Panc1 (cell line): ENCODE data around the gene WAC. TPM values are rescaled to one million over a fixed set of nuclear protein-coding genes. Genes with fewer than 3 reads are reported as not detected.

ENCODE experiments used
- ATAC-seq: fragments of 200-7000 bp; cut with Tn5 transposase; 2 replicates; pipeline ENCODE4 v1.9.1; 2020; ENCODE audit warnings: mild to moderate bottlenecking, moderate library complexity
- BruUV-seq: library from RNA; stranded (reverse); fragments of 400-500 nt; replicated peaks from 2 replicates; lab custom pipeline; 2021; lab: Mats Ljungman, UMichigan
- CTCF ChIA-PET: fragments of 300-600 bp; sonication (Branson Sonifier 250); formaldehyde crosslinking; loops from one replicate; lab custom pipeline; 2022; ENCODE audit warnings: antibody characterized with exemption; lab: Charles Lee
- POLR2A ChIA-PET: fragments of 300-600 bp; sonication (Branson Sonifier 250); formaldehyde crosslinking; loops from one replicate; lab custom pipeline; 2022; ENCODE audit warnings: antibody characterized with exemption; lab: Charles Lee
- DNase-seq: peaks from one replicate; pipeline ENCODE4 v3.0.0-alpha.2; 2010; ENCODE audit warnings: low read depth, low spot score
- H3K27ac ChIP-seq: 2 replicates; pipeline ENCODE4 v1.5.1; 2011; ENCODE audit warnings: mild to moderate bottlenecking, low read length, inconsistent platforms
- H3K27me3 ChIP-seq: fragments of 200-500 bp; sonication (Bioruptor generic); 2 replicates; pipeline ENCODE4 v1.6.0; 2014; ENCODE audit warnings: low read length, inconsistent platforms; ENCODE audit not compliant: control insufficient read depth, insufficient read depth
- H3K36me3 ChIP-seq: fragments of 200-500 bp; sonication (Bioruptor generic); 2 replicates; pipeline ENCODE4 v1.5.1; 2014; ENCODE audit warnings: inconsistent platforms, mild to moderate bottlenecking, low read length, moderate library complexity; ENCODE audit not compliant: control insufficient read depth, insufficient read depth
- H3K4me1 ChIP-seq: 2 replicates; pipeline ENCODE4 v1.5.1; 2011; ENCODE audit warnings: inconsistent platforms, mild to moderate bottlenecking, low read length, moderate library complexity; ENCODE audit not compliant: control insufficient read depth, insufficient read depth
- H3K4me3 ChIP-seq, 2 experiments: 2 replicates each; pipeline ENCODE4 v1.5.1; 2011 to 2012; ENCODE audit warnings: low read depth in 2 of 2, low read length in 2 of 2, mild to moderate bottlenecking in 2 of 2, inconsistent platforms in 1 of 2, moderate library complexity in 1 of 2
- H3K9me3 ChIP-seq: fragments of 200-500 bp; sonication (Bioruptor generic); 2 replicates; pipeline ENCODE4 v1.5.1; 2014; ENCODE audit warnings: low read depth, mild to moderate bottlenecking, inconsistent platforms, low read length, moderate library complexity; ENCODE audit not compliant: control insufficient read depth, insufficient read depth
- CTCF ChIP-seq: fragments of 450-650 bp; IDR thresholded peaks from 2 replicates; pipeline ENCODE4 v1.5.1; 2017; ENCODE audit warnings: mild to moderate bottlenecking
- POLR2AphosphoS5 ChIP-seq: IDR thresholded peaks from 2 replicates; pipeline ENCODE4 v1.6.1; 2012; ENCODE audit warnings: mild to moderate bottlenecking, low read depth, low read length, moderate library complexity
- REST ChIP-seq, 2 experiments: IDR thresholded peaks; 2 replicates each; pipeline ENCODE4 v1.6.1; 2011 to 2012; ENCODE audit warnings: low read depth in 2 of 2, control low read depth in 1 of 2, low read length in 1 of 2, mild to moderate bottlenecking in 1 of 2, moderate library complexity in 1 of 2; ENCODE audit not compliant: insufficient read depth in 1 of 2
- SIN3A ChIP-seq: IDR thresholded peaks from 2 replicates; pipeline ENCODE4 v1.6.1; 2012; ENCODE audit warnings: low read depth, mild to moderate bottlenecking, low read length, moderate library complexity, borderline replicate concordance; ENCODE audit not compliant: insufficient read depth
- TCF7L2 ChIP-seq: IDR thresholded peaks from 2 replicates; pipeline ENCODE4 v1.6.1; 2011; ENCODE audit warnings: mild to moderate bottlenecking, low read depth, low read length, inconsistent platforms
- in situ Hi-C: cut with HindIII; loops from 2 replicates; pipeline ENCODE4 v1.10.0; 2016; ENCODE audit warnings: low sequenced_read_pairs, low pct_unique_long_range_greater_than_20kb
- intact Hi-C: fragments of 100-400 bp; cut with micrococcal nuclease; formaldehyde crosslinking; loops from one replicate; pipeline ENCODE4 v1.10.0; 2022; ENCODE audit not compliant: unreplicated experiment
- total RNA-seq: library from RNA; stranded (reverse); gene quantifications from one replicate; pipeline ENCODE4 v1.2.1, GENCODE V29; 2021; ENCODE audit not compliant: unreplicated experiment

WAC gene
- total RNA-seq, 1 experiment from 2014 or later = 70.7 TPM

- intact Hi-C loops = no loop called here
- TF ChIP-seq CTCF = no peak
- no peak for TF ChIP-seq TCF7L2
- no peak for TF ChIP-seq POLR2AphosphoS5
- TF ChIP-seq REST (IDR thresholded peaks at IDR 0.05; ENCODE audit: insufficient read depth in 1 of 2, low read depth in 2 of 2, low read length in 1 of 2) = no peak
- TF ChIP-seq SIN3A = no peak
- no peaks in the 10 kb centered on the region; the same call in 1 of the 2 replicates for H3K4me1 ChIP-seq
- peaks cover 9% of the 10 kb centered on the region; the same call in 1 of the 2 replicates for H3K36me3 ChIP-seq
- in situ Hi-C loops = no loop called here
- CTCF ChIA-PET = no interaction called here
- no peaks in the 10 kb centered on the region for H3K27me3 ChIP-seq
- ATAC-seq (no peak), DNase-seq (no peak)
- BruUV-seq = no TSS peak
- no peak overlapping the region for H3K27ac ChIP-seq
- POLR2A ChIA-PET = no interaction called here
- H3K9me3 ChIP-seq = no peaks in the 10 kb centered on the region
- no peak overlapping the region for H3K4me3 ChIP-seq
Measured at GRCh38 chr10:28564905-28565304, 32.0 kb downstream of the WAC start.

- Histone ChIP-seq H3K27ac (no peak overlapping the region), H3K9me3 (no peaks in the 10 kb centered on the region), H3K4me3 (no peak overlapping the region), H3K36me3 (peaks cover 9% of the 10 kb centered on the region; the same call in 1 of the 2 replicates), H3K4me1 (no peaks in the 10 kb centered on the region; the same call in 1 of the 2 replicates), H3K27me3 (no peaks in the 10 kb centered on the region)
- CTCF ChIA-PET = no interaction called here
- TF ChIP-seq CTCF = no peak
- no peak for TF ChIP-seq POLR2AphosphoS5
- no peak for TF ChIP-seq REST (IDR thresholded peaks at IDR 0.05; ENCODE audit: insufficient read depth in 1 of 2, low read depth in 2 of 2, low read length in 1 of 2)
- TF ChIP-seq TCF7L2 = no peak
- TF ChIP-seq SIN3A = no peak
- no peak for ATAC-seq
- POLR2A ChIA-PET = no interaction called here
- intact Hi-C loops = no loop called here
- DNase-seq = no peak
- in situ Hi-C loops = no loop called here
- BruUV-seq = no TSS peak
Measured at GRCh38 chr10:28566458-28567015, 33.6 kb downstream of the WAC start.
